OCI-LY1 (cell line): ENCODE data around the gene ACOT4.
"Not testable (repeated sequence)": the region's sequence is repeated elsewhere in the genome, so short reads cannot be mapped to it uniquely, and the experiment has no call there.

ENCODE experiments used
- H2AFZ ChIP-seq: fragments of 200-600 bp; sonication (generic), shearing (Covaris generic); 2 replicates; pipeline ENCODE4 v1.6.0; 2014; ENCODE audit warnings: antibody characterized with exemption, mild to moderate bottlenecking, low read length
- H3F3A ChIP-seq: fragments of 200-600 bp; sonication (generic), shearing (Covaris generic); 2 replicates; pipeline ENCODE4 v1.6.0; 2014; ENCODE audit warnings: mild to moderate bottlenecking, antibody characterized with exemption, low read length, moderate library complexity; ENCODE audit not compliant: insufficient read depth
- H3K27ac ChIP-seq: fragments of 200-600 bp; sonication (generic); 2 replicates; pipeline ENCODE4 v1.5.1; 2014; ENCODE audit warnings: low read length, mixed run types, mild to moderate bottlenecking, low read depth; ENCODE audit not compliant: poor library complexity, severe bottlenecking
- H3K27me3 ChIP-seq: fragments of 200-600 bp; sonication (generic); 2 replicates; pipeline ENCODE4 v1.6.0; 2014; ENCODE audit warnings: antibody characterized with exemption, mild to moderate bottlenecking, low read length, moderate library complexity; ENCODE audit not compliant: insufficient read depth
- H3K36me3 ChIP-seq: fragments of 200-600 bp; sonication (generic); 2 replicates; pipeline ENCODE4 v1.6.1; 2014; ENCODE audit warnings: mild to moderate bottlenecking, antibody characterized with exemption, low read length, moderate library complexity, mixed read lengths; ENCODE audit not compliant: insufficient read depth
- H3K4me1 ChIP-seq: fragments of 200-600 bp; sonication (generic); 2 replicates; pipeline ENCODE4 v1.5.1; 2014; ENCODE audit warnings: mild to moderate bottlenecking, low read length, moderate library complexity; ENCODE audit not compliant: insufficient read depth, severe bottlenecking
- H3K4me2 ChIP-seq: fragments of 200-600 bp; sonication (generic), shearing (Covaris generic); 2 replicates; pipeline ENCODE4 v1.6.1; 2014; ENCODE audit warnings: low read length
- H3K4me3 ChIP-seq: fragments of 200-600 bp; sonication (generic); 2 replicates; pipeline ENCODE4 v1.5.1; 2014; ENCODE audit warnings: low read length, low read depth, mild to moderate bottlenecking, mixed read lengths; ENCODE audit not compliant: poor library complexity, severe bottlenecking
- H3K79me2 ChIP-seq: fragments of 200-600 bp; shearing (Covaris generic); 2 replicates; pipeline ENCODE4 v1.6.1; 2016; ENCODE audit warnings: mixed run types, low read length, mixed read lengths; ENCODE audit not compliant: insufficient read depth
- H3K9ac ChIP-seq: fragments of 200-600 bp; sonication (generic), shearing (Covaris generic); 2 replicates; pipeline ENCODE4 v1.6.1; 2014; ENCODE audit warnings: mild to moderate bottlenecking, low read length, mixed read lengths
- H3K9me2 ChIP-seq: fragments of 200-600 bp; sonication (generic), shearing (Covaris generic); 2 replicates; pipeline ENCODE4 v1.6.1; 2014; ENCODE audit warnings: low read depth, mild to moderate bottlenecking, low read length, mixed read lengths
- H3K9me3 ChIP-seq: fragments of 200-600 bp; shearing (Covaris generic); 2 replicates; pipeline ENCODE4 v1.6.1; 2014; ENCODE audit warnings: low read length, mixed read lengths
- H4K20me1 ChIP-seq: fragments of 200-600 bp; sonication (generic), shearing (Covaris generic); 2 replicates; pipeline ENCODE4 v1.6.0; 2016; ENCODE audit warnings: mild to moderate bottlenecking, low read length; ENCODE audit not compliant: insufficient read depth
- EZH2 ChIP-seq: fragments of 200-600 bp; sonication (generic), shearing (Covaris generic); IDR thresholded peaks from 2 replicates; pipeline ENCODE4 v1.8.0; 2017; ENCODE audit warnings: borderline replicate concordance, mixed run types, mild to moderate bottlenecking, antibody characterized with exemption, low read length, moderate library complexity, mixed read lengths
- TF ChIP-seq, protein P1 (sequence below): fragments of 200-600 bp; sonication (generic), shearing (Covaris generic); IDR thresholded peaks from 2 replicates; pipeline ENCODE4 v1.5.1; 2017; ENCODE audit warnings: mild to moderate bottlenecking, antibody characterized with exemption, low read length, moderate library complexity, mixed read lengths

ACOT4 gene

DNA sequence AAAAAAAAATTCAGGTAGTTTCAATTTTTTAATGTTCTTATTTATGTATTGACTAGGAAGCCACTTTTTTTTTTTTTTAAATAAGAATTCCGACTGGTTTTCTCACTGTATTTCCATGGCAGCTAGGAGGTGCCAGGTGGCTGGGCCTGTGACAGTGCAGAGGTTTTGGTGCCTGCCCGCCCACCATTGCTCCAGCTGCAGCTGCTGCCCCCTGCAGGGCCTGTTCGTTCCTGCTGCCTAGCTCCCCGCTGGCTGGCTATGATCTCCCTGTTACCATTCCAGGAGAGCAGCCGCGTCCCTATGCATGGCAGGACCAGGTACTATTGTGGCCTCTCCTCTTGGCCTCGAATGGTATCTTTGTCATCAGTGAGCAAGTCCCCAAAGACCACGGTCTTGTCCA lies 20.8 kb upstream of the ACOT4 start:
- Histone ChIP-seq H3K4me1 (peaks cover 27% of the 10 kb centered on the region), H3K4me2 (peak overlapping the region; percentile 68; the same call in 1 of the 2 replicates), H3K36me3 (peaks cover 10% of the 10 kb centered on the region; the same call in 1 of the 2 replicates), H3K4me3 (peak overlapping the region; percentile 62)
- H3K27me3 ChIP-seq, H3K9me3 ChIP-seq, H3K9me2 ChIP-seq, H3K79me2 ChIP-seq, H3F3A ChIP-seq, H3K27ac ChIP-seq, H2AFZ ChIP-seq, H4K20me1 ChIP-seq, H3K9ac ChIP-seq: not testable (repeated sequence)
- TF ChIP-seq, protein P1, sequence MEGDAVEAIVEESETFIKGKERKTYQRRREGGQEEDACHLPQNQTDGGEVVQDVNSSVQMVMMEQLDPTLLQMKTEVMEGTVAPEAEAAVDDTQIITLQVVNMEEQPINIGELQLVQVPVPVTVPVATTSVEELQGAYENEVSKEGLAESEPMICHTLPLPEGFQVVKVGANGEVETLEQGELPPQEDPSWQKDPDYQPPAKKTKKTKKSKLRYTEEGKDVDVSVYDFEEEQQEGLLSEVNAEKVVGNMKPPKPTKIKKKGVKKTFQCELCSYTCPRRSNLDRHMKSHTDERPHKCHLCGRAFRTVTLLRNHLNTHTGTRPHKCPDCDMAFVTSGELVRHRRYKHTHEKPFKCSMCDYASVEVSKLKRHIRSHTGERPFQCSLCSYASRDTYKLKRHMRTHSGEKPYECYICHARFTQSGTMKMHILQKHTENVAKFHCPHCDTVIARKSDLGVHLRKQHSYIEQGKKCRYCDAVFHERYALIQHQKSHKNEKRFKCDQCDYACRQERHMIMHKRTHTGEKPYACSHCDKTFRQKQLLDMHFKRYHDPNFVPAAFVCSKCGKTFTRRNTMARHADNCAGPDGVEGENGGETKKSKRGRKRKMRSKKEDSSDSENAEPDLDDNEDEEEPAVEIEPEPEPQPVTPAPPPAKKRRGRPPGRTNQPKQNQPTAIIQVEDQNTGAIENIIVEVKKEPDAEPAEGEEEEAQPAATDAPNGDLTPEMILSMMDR, result peak; percentile 67

GRCh38 chr14:73573034-73573433 lies 18.6 kb upstream of the ACOT4 start:
- Histone ChIP-seq H3K36me3 (peaks cover 15% of the 10 kb centered on the region; the same call in 1 of the 2 replicates), H3K4me1 (peaks cover 23% of the 10 kb centered on the region)
- H3K27ac ChIP-seq, H3K9me2 ChIP-seq, H3K9me3 ChIP-seq, H3K4me2 ChIP-seq, H3F3A ChIP-seq, H3K4me3 ChIP-seq, H3K9ac ChIP-seq, H2AFZ ChIP-seq, H3K79me2 ChIP-seq, H3K27me3 ChIP-seq, H4K20me1 ChIP-seq: not testable (repeated sequence)

- peaks cover 15% of the 10 kb centered on the region for H3K4me1 ChIP-seq
- H2AFZ ChIP-seq, H3K9me2 ChIP-seq, H3F3A ChIP-seq, H3K9me3 ChIP-seq, H3K27ac ChIP-seq, H3K4me2 ChIP-seq, H4K20me1 ChIP-seq, H3K9ac ChIP-seq, H3K79me2 ChIP-seq, H3K27me3 ChIP-seq, H3K4me3 ChIP-seq: not testable (repeated sequence)
- H3K36me3 ChIP-seq, result peaks cover 19% of the 10 kb centered on the region; the same call in 1 of the 2 replicates
Observed at GRCh38 chr14:73573740-73574139, 17.9 kb upstream of the ACOT4 start.

GRCh38 chr14:73574251-73574650 lies 17.4 kb upstream of the ACOT4 start:
- H3K4me1 ChIP-seq, result peaks cover 11% of the 10 kb centered on the region
- not testable (repeated sequence) for H4K20me1 ChIP-seq, H3K27me3 ChIP-seq, H3K4me2 ChIP-seq, H3K4me3 ChIP-seq, H3K9me2 ChIP-seq, H3K79me2 ChIP-seq, H3K27ac ChIP-seq, H3K9me3 ChIP-seq, H3K9ac ChIP-seq, H3F3A ChIP-seq, H2AFZ ChIP-seq
- H3K36me3 ChIP-seq, result peaks cover 19% of the 10 kb centered on the region; the same call in 1 of the 2 replicates

- Histone ChIP-seq H3K4me3 (no peak overlapping the region), H3K79me2 (no peaks in the 10 kb centered on the region), H3K36me3 (peaks cover 19% of the 10 kb centered on the region; the same call in 1 of the 2 replicates), H3K9me2 (no peaks in the 10 kb centered on the region), H3K4me1 (no peaks in the 10 kb centered on the region), H3K4me2 (no peak overlapping the region), H3K27ac (no peak overlapping the region), H2AFZ (no peak overlapping the region), H3K9me3 (no peaks in the 10 kb centered on the region), H3K27me3 (no peaks in the 10 kb centered on the region), H3K9ac (no peak overlapping the region), H4K20me1 (no peaks in the 10 kb centered on the region), H3F3A (no peaks in the 10 kb centered on the region)
- TF ChIP-seq EZH2, result no peak
- TF ChIP-seq, protein P1, result no peak
Observed at GRCh38 chr14:73576391-73576790, 15.3 kb upstream of the ACOT4 start.

DNA sequence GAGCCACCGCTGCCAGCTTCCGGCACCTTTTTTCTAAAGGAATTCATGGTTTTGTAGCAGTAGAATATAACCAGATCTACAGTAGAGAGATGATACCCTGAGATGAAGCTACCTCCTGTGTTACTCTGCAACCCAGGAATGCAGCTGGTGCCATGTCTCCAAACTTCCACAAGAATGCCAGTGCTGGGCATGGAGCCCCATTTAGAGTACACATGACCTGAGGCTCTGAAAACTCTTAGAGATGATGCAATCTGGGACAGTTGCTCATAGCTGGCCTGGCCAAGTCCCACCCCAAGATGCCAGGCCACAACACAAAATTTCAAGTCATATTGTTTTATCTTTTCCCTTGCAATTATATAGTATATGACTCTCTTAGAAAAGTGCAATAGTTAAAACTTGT lies 14.5 kb upstream of the ACOT4 start:
- H4K20me1 ChIP-seq, H3K4me2 ChIP-seq, H2AFZ ChIP-seq, H3K9ac ChIP-seq, H3F3A ChIP-seq, H3K9me3 ChIP-seq, H3K9me2 ChIP-seq, H3K4me1 ChIP-seq, H3K4me3 ChIP-seq, H3K27me3 ChIP-seq, H3K27ac ChIP-seq, H3K79me2 ChIP-seq: not testable (repeated sequence)
- peaks cover 19% of the 10 kb centered on the region; the same call in 1 of the 2 replicates for H3K36me3 ChIP-seq
